Heart left ventricle (tissue), 16 donors: ENCODE results near the gene TMEM14A. TPM values are rescaled to one million over a fixed set of nuclear protein-coding genes. Genes with fewer than 3 reads are reported as not detected.

Experiments used
- ATAC-seq, 4 donors: fragments of 200-7000 bp; cut with Tn5 transposase; one replicate each; pipeline ENCODE4 v1.9.1; 2020 to 2022; ENCODE audit warnings: moderate library complexity in 4 of 4, mild to moderate bottlenecking in 3 of 4, moderate number of reproducible peaks in 1 of 4
- DNase-seq, 5 donors: peaks; one replicate each; pipeline ENCODE4 v3.0.0-alpha.2; 2020
- H3K27ac ChIP-seq, 12 donors: fragments of 200-600 bp; sonication (generic) in 4 of 12; one replicate each; pipeline versions ENCODE4 v1.5.0 to v1.8.0; 2016 to 2022; ENCODE audit warnings: mild to moderate bottlenecking in 2 of 12
- H3K27me3 ChIP-seq, 9 donors: fragments of 200-600 bp; sonication (generic) in 2 of 9; one replicate each; pipeline versions ENCODE4 v1.5.1 to v1.8.0; 2016 to 2022; ENCODE audit warnings: mild to moderate bottlenecking in 3 of 9
- H3K36me3 ChIP-seq, 9 donors: fragments of 200-600 bp; sonication (generic) in 2 of 9; one replicate each; pipeline versions ENCODE4 v1.5.0 to v1.8.0; 2018 to 2022; ENCODE audit warnings: mild to moderate bottlenecking in 2 of 9
- H3K4me1 ChIP-seq, 12 donors: fragments of 200-600 bp; sonication (generic) in 4 of 12; one replicate each; pipeline versions ENCODE4 v1.5.0 to v1.8.0; 2016 to 2022; ENCODE audit warnings: mild to moderate bottlenecking in 3 of 12
- H3K4me3 ChIP-seq, 12 donors: fragments of 200-600 bp; sonication (generic) in 4 of 12; one replicate each; pipeline versions ENCODE4 v1.5.0 to v1.8.0; 2017 to 2022; ENCODE audit warnings: mild to moderate bottlenecking in 9 of 12, moderate library complexity in 4 of 12
- H3K9me3 ChIP-seq, 12 donors: fragments of 200-600 bp; sonication (generic) in 4 of 12; one replicate each; pipeline versions ENCODE4 v1.5.0 to v1.8.0; 2016 to 2022; ENCODE audit warnings: mild to moderate bottlenecking in 1 of 12
- POLR2A ChIP-seq, 2 donors: fragments of 450-650 bp; IDR thresholded peaks; one replicate each; pipeline ENCODE4 v1.6.1; 2017; ENCODE audit warnings: antibody characterized with exemption in 2 of 2, mild to moderate bottlenecking in 2 of 2, moderate library complexity in 2 of 2
- WGBS, 4 donors: extraction: QIAGEN DNeasy Blood & Tissue Kit in 2 of 4; methylation state at CpG; one replicate each; pipeline versions ENCODE4 v1.1.5 to v1.1.7; 2013 to 2018; 5-methylcytosine and 5-hydroxymethylcytosine counted together
- intact Hi-C, 10 donors: fragments of 100-400 bp; cut with DNase I; formaldehyde crosslinking; loops; one replicate each; pipeline versions ENCODE4 v1.11.1 to v1.14.2; 2022
- polyA plus RNA-seq, 2 donors: library from polyadenylated mRNA; stranded (reverse); fragments of 200-250 nt; gene quantifications; one replicate each; pipeline ENCODE4 v1.2.3, GENCODE V29; 2013
- total RNA-seq, 9 donors: library from RNA; depleted of rRNA in 2 of 9; stranded (reverse); fragments of >200 nt in 2 of 9; fragmentation: NEBNext Ultra II Directional in 3 of 9; extraction: Animal tissue kit (Norgen Biotek cat#: 25700) in 3 of 9; gene quantifications; one replicate each; pipeline versions ENCODE4 v1.1.0 to v1.2.4, GENCODE V29; 2016 to 2023
- TF ChIP-seq, protein P1 (sequence below), 12 donors: fragments of 200-600 bp; sonication (generic) in 4 of 12; IDR thresholded peaks; one replicate each; pipeline versions ENCODE4 v1.5.0 to v1.8.0; 2018 to 2022; ENCODE audit warnings: antibody characterized with exemption in 12 of 12, mild to moderate bottlenecking in 5 of 12
- donor health status: ischemic (EF 13 %, LVEDD 7.1; RV severe dilation, severe dysfunction).
- donor health status: healthy with polysubstance abuse.
- donor health status: DM: no; HTN: yes; CAD: no.
- donor health status: DM: no; HTN: no; CAD: no.
- donor health status: ischemic (EF 25% LVEDD 6.9; RV normal size, moderate dysfunction).
- donor health status: ischemic (EF 25% LVEDD 5.7; RV mildly dilated, moderate dysfunction).
- donor health status: healthy.
- donor health status: DM: yes; HTN: yes; CAD: no.
- donor health status: ischemic (EF 35%, LVEDD 5.7; RV mildly dilated, moderate dysfunction).
- donor health status: nonischemic (EF 11% LVEDD 7.7; RV severe dilation, severe dysfunction).
- donor health status: DM: yes; HTN: yes; CAD: no.
- donor health status: PGD.
- donor health status: ischemic (EF 29% LVEDD 5.4; RV normal size, mild dysfunction).
- donor health status: nonischemic (EF 23%, LVEDD 6.1; RV moderate dilation, normal function).

The TMEM14A gene
- total and polyA plus RNA-seq, 11 donors = 5.0 to 13.5 (median 8.0) TPM

DNA sequence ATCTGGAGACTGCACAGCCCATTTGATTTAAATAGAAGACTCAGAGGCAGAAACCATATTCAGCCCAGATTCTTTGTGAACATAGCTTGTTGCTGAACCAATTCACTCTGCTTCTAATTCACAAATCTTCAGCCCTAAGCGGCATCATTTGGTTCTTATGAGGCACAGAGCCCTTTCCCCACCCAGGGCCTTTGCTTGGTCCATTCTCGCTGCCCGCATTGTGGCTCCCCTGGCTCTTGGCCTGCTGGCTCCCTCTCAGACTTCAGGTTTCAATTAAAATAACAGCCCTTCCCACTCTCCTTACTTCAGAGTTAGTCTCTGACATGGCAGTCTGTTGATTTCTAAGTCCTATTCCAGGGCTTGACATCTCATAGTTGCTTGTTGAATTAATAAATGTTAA, 9.4 kb upstream of the TMEM14A start:
- no peaks in the 10 kb centered on the region for H3K36me3 ChIP-seq

DNA sequence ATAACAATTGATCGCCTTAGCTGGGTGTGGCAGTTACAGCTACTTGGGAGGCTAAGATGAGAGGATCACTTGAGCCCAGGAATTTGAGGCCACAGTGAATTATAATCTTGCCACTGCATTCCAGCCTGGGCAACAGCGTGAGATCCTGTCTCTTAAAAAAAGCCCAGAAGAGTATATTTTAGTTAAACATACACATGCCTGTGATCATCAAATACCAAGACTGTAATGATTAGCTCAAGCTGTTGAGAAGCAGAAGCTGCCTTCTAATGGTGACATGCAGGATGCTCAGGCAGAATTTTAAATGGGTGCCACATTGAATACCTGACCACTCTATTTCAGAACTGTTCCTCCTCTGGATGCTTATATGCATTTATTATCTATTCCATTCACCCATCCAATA, 8.9 kb upstream of the TMEM14A start:
- ATAC-seq = no peak
- H3K9me3 ChIP-seq = no peaks in the 10 kb centered on the region
- H3K4me1 ChIP-seq = peaks cover 0 to 28% (median 8%) of the 10 kb centered on the region in 12 donors
- H3K27me3 ChIP-seq = peaks cover 0 to 7% (median 0%) of the 10 kb centered on the region in 9 donors
- no peaks in the 10 kb centered on the region for H3K36me3 ChIP-seq
- 91 to 94% (median 93%) methylated on average over 2 of the region's 2 CpGs for WGBS, 4 donors
- no peak overlapping the region for H3K4me3 ChIP-seq
- DNase-seq = no peak
- intact Hi-C loops = loop anchor here (2.0 to 10.0 kb wide), 12 partner anchors 65 to 387 kb away; partner anchors contain the start of gene MCM3 (in 5 of the 10)
- TF ChIP-seq, protein P1, sequence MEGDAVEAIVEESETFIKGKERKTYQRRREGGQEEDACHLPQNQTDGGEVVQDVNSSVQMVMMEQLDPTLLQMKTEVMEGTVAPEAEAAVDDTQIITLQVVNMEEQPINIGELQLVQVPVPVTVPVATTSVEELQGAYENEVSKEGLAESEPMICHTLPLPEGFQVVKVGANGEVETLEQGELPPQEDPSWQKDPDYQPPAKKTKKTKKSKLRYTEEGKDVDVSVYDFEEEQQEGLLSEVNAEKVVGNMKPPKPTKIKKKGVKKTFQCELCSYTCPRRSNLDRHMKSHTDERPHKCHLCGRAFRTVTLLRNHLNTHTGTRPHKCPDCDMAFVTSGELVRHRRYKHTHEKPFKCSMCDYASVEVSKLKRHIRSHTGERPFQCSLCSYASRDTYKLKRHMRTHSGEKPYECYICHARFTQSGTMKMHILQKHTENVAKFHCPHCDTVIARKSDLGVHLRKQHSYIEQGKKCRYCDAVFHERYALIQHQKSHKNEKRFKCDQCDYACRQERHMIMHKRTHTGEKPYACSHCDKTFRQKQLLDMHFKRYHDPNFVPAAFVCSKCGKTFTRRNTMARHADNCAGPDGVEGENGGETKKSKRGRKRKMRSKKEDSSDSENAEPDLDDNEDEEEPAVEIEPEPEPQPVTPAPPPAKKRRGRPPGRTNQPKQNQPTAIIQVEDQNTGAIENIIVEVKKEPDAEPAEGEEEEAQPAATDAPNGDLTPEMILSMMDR (IDR thresholded peaks at IDR 0.05) = no peak
- no peak for TF ChIP-seq POLR2A (IDR thresholded peaks at IDR 0.05)
- no peak overlapping the region for H3K27ac ChIP-seq

More for the DNA sequence above, 9.4 kb upstream of the TMEM14A start:
- no peak overlapping the region for H3K27ac ChIP-seq
- intact Hi-C loops = loop anchor here in 9 of 10 donors (5.0 to 10.0 kb wide), 9 partner anchors 64 to 387 kb away; partner anchors contain the start of gene MCM3 (in 5 of the 9)
- ATAC-seq (no peak), DNase-seq (no peak)
- no peaks in the 10 kb centered on the region for H3K9me3 ChIP-seq
- no peak overlapping the region for H3K4me3 ChIP-seq
- H3K4me1 ChIP-seq = peaks cover 0 to 28% (median 8%) of the 10 kb centered on the region in 12 donors
- no peak for TF ChIP-seq POLR2A (IDR thresholded peaks at IDR 0.05)
- TF ChIP-seq, protein P1 (IDR thresholded peaks at IDR 0.05) = no peak
- WGBS, 4 donors = 60 to 76% (median 70%) methylated on average over 3 of the region's 3 CpGs
- H3K27me3 ChIP-seq = peaks cover 0 to 7% (median 0%) of the 10 kb centered on the region in 9 donors

DNA sequence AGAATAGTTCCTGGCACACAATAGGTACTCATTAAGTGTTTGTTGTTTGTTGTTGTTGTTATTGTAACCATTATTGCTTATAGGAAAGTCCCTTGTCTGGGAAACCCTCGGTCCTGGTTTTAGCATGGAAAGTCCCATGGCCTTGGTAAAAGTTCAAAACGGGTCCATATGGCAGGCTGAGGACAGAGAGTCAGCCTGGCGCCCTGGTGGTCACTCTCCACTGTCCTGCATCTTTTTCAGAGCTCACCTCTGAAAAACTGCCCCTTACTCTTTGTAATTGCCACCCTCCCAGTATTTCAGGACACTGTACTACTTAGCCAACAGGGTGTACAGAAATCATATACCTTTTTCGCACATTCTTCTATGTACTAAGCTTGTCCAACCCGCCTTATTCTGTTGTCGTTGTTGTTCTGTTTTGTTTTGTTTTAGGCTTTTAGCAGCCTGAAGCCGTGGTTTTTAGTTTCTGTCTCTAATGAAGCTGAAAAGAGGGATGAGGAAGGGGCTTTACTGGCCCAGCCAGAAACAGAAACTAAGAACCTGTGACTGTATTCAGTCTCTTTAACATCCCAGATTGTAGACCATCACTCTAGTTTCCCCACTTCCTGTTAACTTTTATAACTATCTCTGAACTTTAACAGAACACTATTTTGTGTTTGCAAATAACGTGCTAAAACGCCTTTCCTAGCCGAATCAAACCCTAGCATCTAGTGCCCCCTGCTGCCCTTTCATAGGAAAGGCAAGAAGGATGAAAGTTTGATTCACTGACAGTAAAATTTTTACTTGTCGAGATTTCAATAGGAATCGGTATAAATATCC, 7.6 kb upstream of the TMEM14A start:
- intact Hi-C loops = loop anchor here (1.0 to 10.0 kb wide), 13 partner anchors 66 to 389 kb away; partner anchors contain the start of gene MCM3 (in 5 of the 10)

More for the DNA sequence above, 7.6 kb upstream of the TMEM14A start:
- TF ChIP-seq, protein P1 (IDR thresholded peaks at IDR 0.05) = peak; percentile 72 to 96 (median 90)
- no peak for TF ChIP-seq POLR2A (IDR thresholded peaks at IDR 0.05)
- DNase-seq (peak in 2 of 5 donors; percentile 33 to 50), ATAC-seq (peak in 3 of 4 donors; percentile 52 to 80 (median 69))
- no peaks in the 10 kb centered on the region for H3K9me3 ChIP-seq
- H3K27ac ChIP-seq = peak overlapping the region in 6 of 12 donors; percentile 61 to 85 (median 74)
- 21 to 26% (median 21%) methylated on average over 12 of the region's 12 CpGs for WGBS, 4 donors
- H3K4me1 ChIP-seq = peaks cover 0 to 36% (median 8%) of the 10 kb centered on the region in 12 donors
- peaks cover 0 to 7% (median 0%) of the 10 kb centered on the region in 9 donors for H3K27me3 ChIP-seq
- peak overlapping the region in 11 of 12 donors; percentile 44 to 88 (median 76) for H3K4me3 ChIP-seq
- H3K36me3 ChIP-seq = no peaks in the 10 kb centered on the region
